Mammary epithelial cell (primary cell): ENCODE data around the gene ZC3H14.

ENCODE experiments used
- CTCF ChIP-seq, 2 donors: IDR thresholded peaks in 1 of 2; conservative IDR thresholded peaks in 1 of 2; 2 replicates each; pipeline ENCODE4 v1.5.1; 2011 to 2012; ENCODE audit warnings: inconsistent platforms in 2 of 2, low read length in 2 of 2, mild to moderate bottlenecking in 2 of 2, control low read depth in 1 of 2, low read depth in 1 of 2; ENCODE audit not compliant: insufficient read depth in 1 of 2; ENCODE audit errors: extremely low read depth in 1 of 2
- EZH2 ChIP-seq: IDR thresholded peaks from 2 replicates; pipeline ENCODE4 v1.6.1; 2012; ENCODE audit warnings: low read length, inconsistent platforms, borderline replicate concordance

- TF ChIP-seq EZH2, result no peak
- TF ChIP-seq CTCF (conservative IDR thresholded peaks at IDR 0.05 in 1 of 2, IDR thresholded peaks at IDR 0.05 in 1 of 2; ENCODE audit: extremely low read depth in 1 of 2, insufficient read depth in 1 of 2, low read depth in 1 of 2, low read length in 2 of 2), result no peak
These were observed 356 bp upstream of the ZC3H14 start for GRCh38 chr14:88562532-88562830.
